GM23338 (cell line): ENCODE data around the gene ZNF804B. TPM values are rescaled to one million over a fixed set of nuclear protein-coding genes. Genes with fewer than 3 reads are reported as not detected.

Source experiments
- ATAC-seq: fragments of 200-7000 bp; cut with Tn5 transposase; 3 replicates; pipeline ENCODE4 v1.9.1; 2020
- DNase-seq: peaks from one replicate; pipeline ENCODE4 v3.0.0-alpha.2; 2015; ENCODE audit warnings: low spot score
- H2AFZ ChIP-seq: fragments of 200-600 bp; sonication (generic); 2 replicates; pipeline ENCODE4 v1.8.0; 2016; ENCODE audit warnings: antibody characterized with exemption, mild to moderate bottlenecking, moderate library complexity
- H3F3A ChIP-seq: fragments of 200-600 bp; sonication (generic); replicated peaks from 2 replicates; pipeline ENCODE4 v1.8.0; 2017; ENCODE audit warnings: antibody characterized with exemption, mixed run types, low read depth
- H3K27ac ChIP-seq: fragments of 200-600 bp; sonication (generic); 2 replicates; pipeline ENCODE4 v1.6.1; 2016; ENCODE audit warnings: low read depth
- H3K27me3 ChIP-seq: fragments of 200-600 bp; sonication (generic); 2 replicates; pipeline ENCODE4 v1.8.0; 2016; ENCODE audit warnings: mild to moderate bottlenecking, mixed run types, moderate library complexity; ENCODE audit not compliant: insufficient read depth
- H3K36me3 ChIP-seq: fragments of 200-600 bp; sonication (generic); 2 replicates; pipeline ENCODE4 v1.8.0; 2016; ENCODE audit warnings: mild to moderate bottlenecking; ENCODE audit not compliant: insufficient read depth
- H3K4me1 ChIP-seq: fragments of 200-600 bp; sonication (generic); 2 replicates; pipeline ENCODE4 v1.8.0; 2016; ENCODE audit warnings: mild to moderate bottlenecking, moderate library complexity; ENCODE audit not compliant: insufficient read depth
- H3K4me2 ChIP-seq: fragments of 200-600 bp; sonication (generic); 2 replicates; pipeline ENCODE4 v1.7.1; 2017; ENCODE audit warnings: mixed run types
- H3K4me3 ChIP-seq: fragments of 200-600 bp; sonication (generic); 2 replicates; pipeline ENCODE4 v1.6.1; 2016; ENCODE audit warnings: mixed run types
- H3K79me2 ChIP-seq: fragments of 200-600 bp; sonication (generic); replicated peaks from 2 replicates; pipeline ENCODE4 v1.8.0; 2017; ENCODE audit warnings: mild to moderate bottlenecking; ENCODE audit not compliant: insufficient read depth
- H3K9me2 ChIP-seq: fragments of 200-600 bp; sonication (generic); 2 replicates; pipeline ENCODE4 v1.8.0; 2017; ENCODE audit not compliant: insufficient read depth
- H4K20me1 ChIP-seq: fragments of 200-600 bp; sonication (generic); replicated peaks from 2 replicates; pipeline ENCODE4 v1.8.0; 2017; ENCODE audit warnings: mild to moderate bottlenecking; ENCODE audit not compliant: insufficient read depth
- H3K27ac Mint-ChIP-seq: 2 replicates; pipeline ENCODE4 v1.8.0; 2020; ENCODE audit warnings: inconsistent platforms, mild to moderate bottlenecking, moderate library complexity, mixed read lengths
- H3K27me3 Mint-ChIP-seq: 3 replicates; pipeline ENCODE4 v1.8.0; 2022; ENCODE audit warnings: low read depth, mild to moderate bottlenecking, moderate library complexity, mixed read lengths, inconsistent platforms; ENCODE audit not compliant: insufficient read depth, poor library complexity
- H3K36me3 Mint-ChIP-seq: 3 replicates; pipeline ENCODE4 v1.8.0; 2021; ENCODE audit warnings: low read depth, mild to moderate bottlenecking, inconsistent platforms, moderate library complexity, mixed read lengths
- H3K4me1 Mint-ChIP-seq: 3 replicates; pipeline ENCODE4 v1.8.0; 2020; ENCODE audit warnings: mild to moderate bottlenecking, inconsistent platforms, mixed read lengths
- H3K4me3 Mint-ChIP-seq: 3 replicates; pipeline ENCODE4 v1.8.0; 2021; ENCODE audit warnings: moderate library complexity, mild to moderate bottlenecking, inconsistent platforms, mixed read lengths
- H3K9me3 Mint-ChIP-seq: 3 replicates; pipeline ENCODE4 v1.8.0; 2020; ENCODE audit warnings: moderate library complexity, mild to moderate bottlenecking, inconsistent platforms, mixed read lengths
- CREB1 ChIP-seq: fragments of 250-450 bp; sonication (Bioruptor Pico); IDR thresholded peaks from 2 replicates; pipeline ENCODE4 v1.5.0; 2020; ENCODE audit warnings: low read depth, mild to moderate bottlenecking, moderate library complexity
- ETS1 ChIP-seq: IDR thresholded peaks from 2 replicates; pipeline ENCODE4 v1.6.1; 2016; ENCODE audit warnings: antibody characterized with exemption
- EZH2 ChIP-seq: fragments of 200-600 bp; sonication (generic); IDR thresholded peaks from one replicate; pipeline ENCODE4 v1.8.0; 2017; ENCODE audit warnings: antibody characterized with exemption, mild to moderate bottlenecking, low read depth; ENCODE audit not compliant: unreplicated experiment
- ZNF462 ChIP-seq: fragments of 250-450 bp; sonication (Bioruptor Pico); IDR thresholded peaks from 2 replicates; pipeline ENCODE4 v1.5.0; 2020; ENCODE audit warnings: mild to moderate bottlenecking, moderate library complexity
- polyA plus RNA-seq: library from polyadenylated mRNA; unstranded; fragments of >200 nt; fragmentation: Nextera tagmentation; extraction: Ambion mirVana; gene quantifications from 2 replicates; pipeline ENCODE4 v1.2.1, GENCODE V29; 2016
- total RNA-seq: library from RNA; depleted of rRNA; stranded (reverse); fragments of >200 nt; shearing (Covaris generic); gene quantifications from 2 replicates; pipeline ENCODE4 v1.2.3, GENCODE V29; 2014
- TF ChIP-seq, protein P1 (sequence below), 2 experiments: fragments of 200-600 bp in 1 of 2; sonication (generic) in 1 of 2; conservative IDR thresholded peaks; 2 replicates each; pipeline versions ENCODE4 v1.5.1 to v1.6.1; 2016 to 2017; ENCODE audit warnings: antibody characterized with exemption in 2 of 2, low read depth in 2 of 2, mild to moderate bottlenecking in 2 of 2, moderate library complexity in 1 of 2
- TF ChIP-seq, protein P2 (sequence below): IDR thresholded peaks from one replicate; pipeline ENCODE4 v1.6.1; 2018; ENCODE audit warnings: antibody characterized with exemption; ENCODE audit not compliant: unreplicated experiment

The ZNF804B gene
- total and polyA plus RNA-seq, 2 experiments from 2014 or later, result not detected

- no peaks in the 10 kb centered on the region for H3K9me2 ChIP-seq
- Mint-ChIP-seq H3K36me3 (no peaks in the 10 kb centered on the region), H3K4me3 (no peak overlapping the region), H3K27ac (no peak overlapping the region), H3K4me1 (peaks cover 6% of the 10 kb centered on the region), H3K27me3 (no peaks in the 10 kb centered on the region), H3K9me3 (no peaks in the 10 kb centered on the region)
- H3F3A ChIP-seq, result no peaks in the 10 kb centered on the region
- H3K27me3 ChIP-seq, result no peaks in the 10 kb centered on the region
- no peak overlapping the region for H3K4me3 ChIP-seq
- H3K4me1 ChIP-seq, result no peaks in the 10 kb centered on the region
- no peaks in the 10 kb centered on the region for H3K79me2 ChIP-seq
- no peak overlapping the region for H2AFZ ChIP-seq
- H3K36me3 ChIP-seq, result no peaks in the 10 kb centered on the region
- no peak overlapping the region for H3K4me2 ChIP-seq
- ATAC-seq, result no peak
- H4K20me1 ChIP-seq, result no peaks in the 10 kb centered on the region
- TF ChIP-seq CREB1 (CRISPR knock-in tag) (no peak), EZH2 (no peak), ZNF462 (CRISPR knock-in tag) (no peak)
- TF ChIP-seq, protein P1, sequence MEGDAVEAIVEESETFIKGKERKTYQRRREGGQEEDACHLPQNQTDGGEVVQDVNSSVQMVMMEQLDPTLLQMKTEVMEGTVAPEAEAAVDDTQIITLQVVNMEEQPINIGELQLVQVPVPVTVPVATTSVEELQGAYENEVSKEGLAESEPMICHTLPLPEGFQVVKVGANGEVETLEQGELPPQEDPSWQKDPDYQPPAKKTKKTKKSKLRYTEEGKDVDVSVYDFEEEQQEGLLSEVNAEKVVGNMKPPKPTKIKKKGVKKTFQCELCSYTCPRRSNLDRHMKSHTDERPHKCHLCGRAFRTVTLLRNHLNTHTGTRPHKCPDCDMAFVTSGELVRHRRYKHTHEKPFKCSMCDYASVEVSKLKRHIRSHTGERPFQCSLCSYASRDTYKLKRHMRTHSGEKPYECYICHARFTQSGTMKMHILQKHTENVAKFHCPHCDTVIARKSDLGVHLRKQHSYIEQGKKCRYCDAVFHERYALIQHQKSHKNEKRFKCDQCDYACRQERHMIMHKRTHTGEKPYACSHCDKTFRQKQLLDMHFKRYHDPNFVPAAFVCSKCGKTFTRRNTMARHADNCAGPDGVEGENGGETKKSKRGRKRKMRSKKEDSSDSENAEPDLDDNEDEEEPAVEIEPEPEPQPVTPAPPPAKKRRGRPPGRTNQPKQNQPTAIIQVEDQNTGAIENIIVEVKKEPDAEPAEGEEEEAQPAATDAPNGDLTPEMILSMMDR (conservative IDR thresholded peaks at IDR 0.05; ENCODE audit: low read depth in 2 of 2), result no peak
- no peak for DNase-seq
- H3K27ac ChIP-seq, result no peak overlapping the region
These were observed 153.4 kb downstream of the ZNF804B start for GRCh38 chr7:88912852-88913251.

GRCh38 chr7:88915615-88916014 lies 156.1 kb downstream of the ZNF804B start:
- Histone ChIP-seq H3K27me3 (no peaks in the 10 kb centered on the region), H3K9me2 (no peaks in the 10 kb centered on the region), H3K4me1 (no peaks in the 10 kb centered on the region), H4K20me1 (no peaks in the 10 kb centered on the region), H3K36me3 (no peaks in the 10 kb centered on the region), H3K27ac (no peak overlapping the region), H3K4me2 (no peak overlapping the region), H3K4me3 (no peak overlapping the region), H3K79me2 (no peaks in the 10 kb centered on the region), H2AFZ (no peak overlapping the region), H3F3A (no peaks in the 10 kb centered on the region)
- Mint-ChIP-seq H3K9me3 (no peaks in the 10 kb centered on the region), H3K4me1 (no peaks in the 10 kb centered on the region), H3K27me3 (no peaks in the 10 kb centered on the region), H3K4me3 (no peak overlapping the region), H3K27ac (no peak overlapping the region), H3K36me3 (no peaks in the 10 kb centered on the region)
- ATAC-seq (no peak), DNase-seq (no peak)
- no peak for TF ChIP-seq ETS1
- TF ChIP-seq, protein P2, sequence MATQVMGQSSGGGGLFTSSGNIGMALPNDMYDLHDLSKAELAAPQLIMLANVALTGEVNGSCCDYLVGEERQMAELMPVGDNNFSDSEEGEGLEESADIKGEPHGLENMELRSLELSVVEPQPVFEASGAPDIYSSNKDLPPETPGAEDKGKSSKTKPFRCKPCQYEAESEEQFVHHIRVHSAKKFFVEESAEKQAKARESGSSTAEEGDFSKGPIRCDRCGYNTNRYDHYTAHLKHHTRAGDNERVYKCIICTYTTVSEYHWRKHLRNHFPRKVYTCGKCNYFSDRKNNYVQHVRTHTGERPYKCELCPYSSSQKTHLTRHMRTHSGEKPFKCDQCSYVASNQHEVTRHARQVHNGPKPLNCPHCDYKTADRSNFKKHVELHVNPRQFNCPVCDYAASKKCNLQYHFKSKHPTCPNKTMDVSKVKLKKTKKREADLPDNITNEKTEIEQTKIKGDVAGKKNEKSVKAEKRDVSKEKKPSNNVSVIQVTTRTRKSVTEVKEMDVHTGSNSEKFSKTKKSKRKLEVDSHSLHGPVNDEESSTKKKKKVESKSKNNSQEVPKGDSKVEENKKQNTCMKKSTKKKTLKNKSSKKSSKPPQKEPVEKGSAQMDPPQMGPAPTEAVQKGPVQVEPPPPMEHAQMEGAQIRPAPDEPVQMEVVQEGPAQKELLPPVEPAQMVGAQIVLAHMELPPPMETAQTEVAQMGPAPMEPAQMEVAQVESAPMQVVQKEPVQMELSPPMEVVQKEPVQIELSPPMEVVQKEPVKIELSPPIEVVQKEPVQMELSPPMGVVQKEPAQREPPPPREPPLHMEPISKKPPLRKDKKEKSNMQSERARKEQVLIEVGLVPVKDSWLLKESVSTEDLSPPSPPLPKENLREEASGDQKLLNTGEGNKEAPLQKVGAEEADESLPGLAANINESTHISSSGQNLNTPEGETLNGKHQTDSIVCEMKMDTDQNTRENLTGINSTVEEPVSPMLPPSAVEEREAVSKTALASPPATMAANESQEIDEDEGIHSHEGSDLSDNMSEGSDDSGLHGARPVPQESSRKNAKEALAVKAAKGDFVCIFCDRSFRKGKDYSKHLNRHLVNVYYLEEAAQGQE, result no peak
- TF ChIP-seq, protein P1 (conservative IDR thresholded peaks at IDR 0.05; ENCODE audit: low read depth in 2 of 2), result no peak
